ENCODE results near the gene LSM7.

Gene LSM7

GRCh38 chr19:2328401-2329148 is at the start of gene LSM7, which contains the start of gene SPPL2B:
Gene LSM7, minus strand, starts transcription at chr19:2328586. Its CDS starts 20 bp downstream, at chr19:2328566.
Gene SPPL2B, plus strand, starts transcription at chr19:2328684. Its CDS starts 26 bp downstream, at chr19:2328710.
- DNase-seq (peak; percentile 91 to 92), ATAC-seq (peak; percentile 76)
- H3K27me3 Mint-ChIP-seq = no peaks in the 10 kb centered on the region
- peak within 1 kb of the TSS; percentile 97 to 98 for H3K27ac Mint-ChIP-seq
- H3K4me1 Mint-ChIP-seq = peaks cover 83% of the 10 kb centered on the region
- no peaks in the 10 kb centered on the region for H3K9me3 Mint-ChIP-seq
- peak within 1 kb of the TSS; percentile 89 to 98 for H3K4me3 Mint-ChIP-seq

DNA sequence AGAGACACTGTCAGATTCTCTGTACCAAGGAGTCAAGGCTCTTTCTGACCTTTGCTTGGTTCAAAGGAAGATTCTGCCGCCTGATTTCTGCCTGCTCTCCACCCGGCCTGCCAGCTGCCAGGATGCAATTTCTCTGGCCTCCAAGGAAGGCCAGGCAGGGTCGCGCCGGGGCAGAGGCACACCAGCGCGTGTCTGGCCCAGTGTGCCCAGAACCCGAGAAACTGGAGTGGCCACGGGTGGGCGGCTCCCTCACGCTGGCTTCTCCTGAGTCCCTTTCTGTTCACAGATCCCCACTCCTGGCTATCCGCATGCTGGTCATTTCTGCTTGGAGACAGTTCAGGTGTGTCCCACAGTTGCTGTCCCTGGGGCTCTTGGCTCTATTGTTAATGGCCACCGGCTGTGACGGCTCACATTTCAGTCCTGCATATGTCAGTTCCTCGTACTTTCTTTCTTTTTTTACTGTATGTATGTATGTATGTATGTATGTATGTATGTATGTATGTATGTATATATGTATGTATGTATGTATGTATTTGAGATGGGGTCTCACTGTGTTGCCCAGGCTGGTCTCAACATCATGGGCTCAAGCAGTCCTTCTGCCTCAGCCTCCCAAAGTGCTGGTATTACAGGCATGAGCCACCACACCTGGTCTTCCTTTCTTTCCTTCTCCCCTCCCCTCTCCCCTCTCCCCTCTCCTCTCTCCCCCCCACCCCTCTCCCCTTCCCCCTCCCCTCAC is 48.6 kb upstream of the LSM7 start:
- no peak for ATAC-seq
- H3K27ac Mint-ChIP-seq = no peak overlapping the region

GRCh38 chr19:2375353-2376121 is 47.2 kb upstream of the LSM7 start:
- Mint-ChIP-seq H3K27me3 (peaks cover 8% of the 10 kb centered on the region), H3K27ac (no peak overlapping the region), H3K4me1 (no peaks in the 10 kb centered on the region), H3K9me3 (peaks cover 16 to 25% of the 10 kb centered on the region in 2 donors), H3K4me3 (no peak overlapping the region)
- DNase-seq = no peak
- ATAC-seq = no peak

More for the DNA sequence above, 48.6 kb upstream of the LSM7 start:
- no peak overlapping the region for H3K4me3 Mint-ChIP-seq
- H3K27me3 Mint-ChIP-seq = peaks cover 7% of the 10 kb centered on the region
- no peak for DNase-seq
- H3K4me1 Mint-ChIP-seq = no peaks in the 10 kb centered on the region
- H3K9me3 Mint-ChIP-seq = peaks cover 21 to 38% of the 10 kb centered on the region in 2 donors

GRCh38 chr19:2374808-2375207 is 46.4 kb upstream of the LSM7 start:
- Mint-ChIP-seq H3K27ac (no peak overlapping the region), H3K9me3 (peaks cover 16 to 23% of the 10 kb centered on the region in 2 donors), H3K4me1 (no peaks in the 10 kb centered on the region), H3K4me3 (no peak overlapping the region), H3K27me3 (peaks cover 8% of the 10 kb centered on the region)
- ATAC-seq (no peak), DNase-seq (no peak)

- Mint-ChIP-seq H3K4me3 (no peak overlapping the region), H3K27me3 (peaks cover 17% of the 10 kb centered on the region), H3K9me3 (no peaks in the 10 kb centered on the region), H3K27ac (no peak overlapping the region), H3K4me1 (no peaks in the 10 kb centered on the region)
- DNase-seq = no peak
- ATAC-seq = no peak
Measured at GRCh38 chr19:2372076-2372612, 43.8 kb upstream of the LSM7 start.

DNA sequence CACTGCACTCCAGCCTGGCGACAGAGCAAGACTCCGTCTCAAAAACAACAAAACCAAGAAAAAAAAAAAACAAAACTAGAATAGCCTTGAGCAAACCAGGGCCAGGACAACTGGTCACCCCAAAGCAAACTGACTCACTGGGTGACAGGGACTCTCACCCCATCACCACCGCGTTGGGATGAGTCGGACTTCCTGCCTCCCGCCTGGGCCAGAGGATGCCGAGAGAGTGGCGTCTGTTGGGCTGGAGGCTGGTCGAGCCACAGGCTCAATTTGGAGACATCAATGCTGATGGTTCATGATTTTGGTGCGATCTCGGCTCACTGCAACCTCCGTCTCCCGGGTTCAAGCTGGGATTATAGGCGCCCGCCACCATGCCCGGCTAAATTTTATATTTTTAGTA is 43.3 kb upstream of the LSM7 start:
- no peak for DNase-seq
- peaks cover 17% of the 10 kb centered on the region for H3K27me3 Mint-ChIP-seq
- no peak for ATAC-seq
- no peak overlapping the region for H3K27ac Mint-ChIP-seq
- H3K4me3 Mint-ChIP-seq = no peak overlapping the region
- H3K9me3 Mint-ChIP-seq = no peaks in the 10 kb centered on the region
- no peaks in the 10 kb centered on the region for H3K4me1 Mint-ChIP-seq

- H3K27ac Mint-ChIP-seq = no peak overlapping the region
- ATAC-seq (no peak), DNase-seq (no peak)
- no peak overlapping the region for H3K4me3 Mint-ChIP-seq
- no peaks in the 10 kb centered on the region for H3K9me3 Mint-ChIP-seq
- H3K4me1 Mint-ChIP-seq = peaks cover 4% of the 10 kb centered on the region
- peaks cover 23% of the 10 kb centered on the region for H3K27me3 Mint-ChIP-seq
Measured at GRCh38 chr19:2365201-2365970, 37.0 kb upstream of the LSM7 start.

GRCh38 chr19:2363419-2363818 is 35.0 kb upstream of the LSM7 start:
- no peak overlapping the region for H3K4me3 Mint-ChIP-seq

DNA sequence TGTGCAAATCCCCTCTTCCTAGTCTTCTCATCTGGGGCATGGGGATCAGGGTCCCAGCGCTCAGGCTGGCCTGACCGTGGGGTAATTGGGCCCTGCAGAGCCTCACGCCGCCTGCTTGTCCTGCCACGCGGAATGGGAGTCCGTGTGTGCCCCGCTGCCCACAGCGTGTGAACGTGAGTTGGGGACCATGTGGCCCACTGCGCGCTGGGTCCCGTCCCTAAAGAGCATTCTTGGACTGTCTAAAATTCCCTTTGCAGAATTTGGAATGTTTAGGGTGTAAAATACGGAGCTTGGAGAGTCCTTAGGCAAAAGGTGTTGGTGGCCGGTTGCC is 34.5 kb upstream of the LSM7 start:
- peaks cover 6% of the 10 kb centered on the region for H3K4me1 Mint-ChIP-seq
- no peak overlapping the region for H3K4me3 Mint-ChIP-seq
- no peaks in the 10 kb centered on the region for H3K9me3 Mint-ChIP-seq
- ATAC-seq (no peak), DNase-seq (no peak)
- no peak overlapping the region for H3K27ac Mint-ChIP-seq
- peaks cover 19% of the 10 kb centered on the region for H3K27me3 Mint-ChIP-seq

More at GRCh38 chr19:2363419-2363818, 35.0 kb upstream of the LSM7 start:
- DNase-seq (no peak), ATAC-seq (no peak)
- H3K27ac Mint-ChIP-seq = no peak overlapping the region
- peaks cover 6% of the 10 kb centered on the region for H3K4me1 Mint-ChIP-seq
- no peaks in the 10 kb centered on the region for H3K9me3 Mint-ChIP-seq
- peaks cover 24% of the 10 kb centered on the region for H3K27me3 Mint-ChIP-seq

GRCh38 chr19:2362046-2362969 is 33.9 kb upstream of the LSM7 start:
- ATAC-seq (no peak), DNase-seq (no peak)
- no peaks in the 10 kb centered on the region for H3K9me3 Mint-ChIP-seq
- H3K4me3 Mint-ChIP-seq = no peak overlapping the region
- peaks cover 6% of the 10 kb centered on the region for H3K4me1 Mint-ChIP-seq
- H3K27ac Mint-ChIP-seq = no peak overlapping the region
- peaks cover 18% of the 10 kb centered on the region for H3K27me3 Mint-ChIP-seq

GRCh38 chr19:2361246-2362045 is 33.1 kb upstream of the LSM7 start:
- Mint-ChIP-seq H3K9me3 (no peaks in the 10 kb centered on the region), H3K27ac (no peak overlapping the region), H3K4me3 (no peak overlapping the region), H3K4me1 (peaks cover 6% of the 10 kb centered on the region), H3K27me3 (peaks cover 18% of the 10 kb centered on the region)
- ATAC-seq = peak; percentile 37
- DNase-seq = no peak

GRCh38 chr19:2360833-2361232 is 32.4 kb upstream of the LSM7 start:
- Mint-ChIP-seq H3K27me3 (peaks cover 18% of the 10 kb centered on the region), H3K27ac (no peak overlapping the region), H3K4me1 (peaks cover 6% of the 10 kb centered on the region), H3K9me3 (no peaks in the 10 kb centered on the region), H3K4me3 (no peak overlapping the region)
- ATAC-seq = peak; percentile 48
- DNase-seq = no peak

GRCh38 chr19:2359992-2360685 is 31.8 kb upstream of the LSM7 start, which contains the start of gene TMPRSS9:
Gene TMPRSS9, plus strand, starts transcription at chr19:2360265. Its CDS starts 29,521 bp downstream, at chr19:2389786.
- Mint-ChIP-seq H3K4me1 (peaks cover 6% of the 10 kb centered on the region), H3K9me3 (no peaks in the 10 kb centered on the region), H3K4me3 (peak within 1 kb of the TSS in 1 of 2 donors; percentile 14), H3K27ac (no peak within 1 kb of the TSS), H3K27me3 (peaks cover 13% of the 10 kb centered on the region)
- DNase-seq (no peak), ATAC-seq (peak; percentile 57)
